Colonic mucosa (tissue), 4 donors: Measurements from ENCODE around the gene SGPL1. TPM values are rescaled to one million over a fixed set of nuclear protein-coding genes. Genes with fewer than 3 reads are reported as not detected.

Source experiments
- DNase-seq: peaks from one replicate; pipeline ENCODE4 v3.0.0-alpha.2; 2020
- H3K27ac ChIP-seq: fragments of 200-600 bp; one replicate; pipeline ENCODE4 v1.8.0; 2021
- H3K27me3 ChIP-seq: fragments of 200-600 bp; one replicate; pipeline ENCODE4 v1.8.0; 2021
- H3K36me3 ChIP-seq: fragments of 200-600 bp; one replicate; pipeline ENCODE4 v1.8.0; 2021
- H3K4me1 ChIP-seq: fragments of 200-600 bp; one replicate; pipeline ENCODE4 v1.8.0; 2021; ENCODE audit warnings: mild to moderate bottlenecking
- H3K4me3 ChIP-seq: fragments of 200-600 bp; one replicate; pipeline ENCODE4 v1.8.0; 2021
- H3K9ac ChIP-seq, 2 donors: one replicate each; pipeline ENCODE4 v1.7.0; 2013; ENCODE audit warnings: control low read depth in 2 of 2, low read depth in 2 of 2, low read length in 2 of 2
- H3K9me3 ChIP-seq: fragments of 200-600 bp; one replicate; pipeline ENCODE4 v1.8.0; 2021
- CTCF ChIP-seq: fragments of 200-600 bp; IDR thresholded peaks from one replicate; pipeline ENCODE4 v1.8.0; 2022; ENCODE audit warnings: antibody characterized with exemption, mild to moderate bottlenecking
- intact Hi-C: fragments of 100-400 bp; cut with DNase I; formaldehyde crosslinking; loops from one replicate; pipeline ENCODE4 v1.14.1; 2022
- total RNA-seq, 2 donors: library from RNA; stranded (reverse); fragmentation: NEBNext Ultra II Directional in 1 of 2; extraction: Animal tissue kit (Norgen Biotek cat#: 25700) in 1 of 2; gene quantifications; one replicate each; pipeline ENCODE4 v1.2.1, GENCODE V29; 2021
- donor health status: healthy.
- donor health status: DM: no; HTN: no; CAD: no.
- donor health status: DM: no; HTN: no; CAD: no.

The SGPL1 gene
- total RNA-seq, 2 donors from 2014 or later: 59.8 to 67.6 TPM

- Histone ChIP-seq H3K4me3 (no peak overlapping the region), H3K9ac (no peak overlapping the region), H3K4me1 (no peaks in the 10 kb centered on the region), H3K27me3 (no peaks in the 10 kb centered on the region), H3K36me3 (no peaks in the 10 kb centered on the region), H3K27ac (no peak overlapping the region), H3K9me3 (no peaks in the 10 kb centered on the region)
- no peak for DNase-seq
- intact Hi-C loops: loop anchor here (10.0 kb wide), 1 partner anchor 141 kb away; no protein-coding TSS in a partner anchor
- no peak for TF ChIP-seq CTCF
These were observed 107.9 kb downstream of the SGPL1 start for GRCh38 chr10:70923696-70924095.

- H3K27me3 ChIP-seq: no peaks in the 10 kb centered on the region
- H3K4me1 ChIP-seq: no peaks in the 10 kb centered on the region
- H3K36me3 ChIP-seq: no peaks in the 10 kb centered on the region
- peak; percentile 32 for DNase-seq
- H3K4me3 ChIP-seq: no peak overlapping the region
- intact Hi-C loops: loop anchor here (5.0 to 10.0 kb wide), 3 partner anchors 139 to 357 kb away; no protein-coding TSS in a partner anchor
- no peak overlapping the region for H3K9ac ChIP-seq
- H3K27ac ChIP-seq: no peak overlapping the region
- peak; percentile 96 for TF ChIP-seq CTCF
- H3K9me3 ChIP-seq: no peaks in the 10 kb centered on the region
These were observed 109.9 kb downstream of the SGPL1 start for GRCh38 chr10:70925377-70926225.

GRCh38 chr10:70926226-70927000 is 110.7 kb downstream of the SGPL1 start:
- Histone ChIP-seq H3K4me1 (no peaks in the 10 kb centered on the region), H3K27ac (no peak overlapping the region), H3K4me3 (no peak overlapping the region), H3K27me3 (no peaks in the 10 kb centered on the region), H3K9me3 (no peaks in the 10 kb centered on the region), H3K36me3 (no peaks in the 10 kb centered on the region), H3K9ac (no peak overlapping the region)
- intact Hi-C loops: loop anchor here (5.0 to 10.0 kb wide), 3 partner anchors 138 to 356 kb away; no protein-coding TSS in a partner anchor
- DNase-seq: no peak
- no peak for TF ChIP-seq CTCF

- Histone ChIP-seq H3K27me3 (no peaks in the 10 kb centered on the region), H3K4me1 (no peaks in the 10 kb centered on the region), H3K36me3 (no peaks in the 10 kb centered on the region), H3K27ac (no peak overlapping the region), H3K4me3 (no peak overlapping the region), H3K9ac (no peak overlapping the region), H3K9me3 (no peaks in the 10 kb centered on the region)
- intact Hi-C loops: loop anchor here (5.0 to 10.0 kb wide), 3 partner anchors 137 to 355 kb away; no protein-coding TSS in a partner anchor
- TF ChIP-seq CTCF: no peak
- no peak for DNase-seq
These were observed 111.6 kb downstream of the SGPL1 start for GRCh38 chr10:70927189-70927943.

- Histone ChIP-seq H3K9me3 (no peaks in the 10 kb centered on the region), H3K36me3 (no peaks in the 10 kb centered on the region), H3K4me3 (no peak overlapping the region), H3K9ac (no peak overlapping the region), H3K4me1 (no peaks in the 10 kb centered on the region), H3K27ac (no peak overlapping the region), H3K27me3 (no peaks in the 10 kb centered on the region)
- no peak for TF ChIP-seq CTCF
- DNase-seq: no peak
- intact Hi-C loops: loop anchor here (5.0 to 10.0 kb wide), 3 partner anchors 137 to 354 kb away; no protein-coding TSS in a partner anchor
These were observed 112.4 kb downstream of the SGPL1 start for GRCh38 chr10:70928140-70928539.
